WTC11 (cell line): ENCODE results near the gene TACC2. TPM values are rescaled to one million over a fixed set of nuclear protein-coding genes. Genes with fewer than 3 reads are reported as not detected.

ENCODE experiments used
- ATAC-seq: fragments of 200-7000 bp; cut with Tn5 transposase; 2 replicates; pipeline ENCODE4 v1.10.0; 2021; ENCODE audit warnings: mild to moderate bottlenecking, moderate library complexity
- CTCF ChIA-PET: fragments of 300-600 bp; sonication (Branson Sonifier 250); formaldehyde crosslinking; loops from one replicate; lab custom pipeline; 2021; ENCODE audit warnings: antibody characterized with exemption; lab: Charles Lee
- POLR2A ChIA-PET: fragments of 350-600 bp; sonication (Branson Sonifier 250); formaldehyde crosslinking; loops from one replicate; lab custom pipeline; 2021; ENCODE audit warnings: antibody characterized with exemption; lab: Charles Lee
- DNase-seq: peaks from one replicate; pipeline ENCODE4 v3.0.0; 2021; ENCODE audit warnings: low spot score
- H3K27ac Mint-ChIP-seq: 2 replicates; pipeline ENCODE4 v1.8.0; 2021; ENCODE audit warnings: mixed read lengths
- H3K27me3 Mint-ChIP-seq: 2 replicates; pipeline ENCODE4 v1.8.0; 2021; ENCODE audit warnings: low read depth, mild to moderate bottlenecking, moderate library complexity, mixed read lengths
- H3K36me3 Mint-ChIP-seq: 2 replicates; pipeline ENCODE4 v1.8.0; 2021; ENCODE audit warnings: mixed read lengths
- H3K4me1 Mint-ChIP-seq: 2 replicates; pipeline ENCODE4 v1.8.0; 2022; ENCODE audit warnings: mixed read lengths
- H3K4me3 Mint-ChIP-seq: 2 replicates; pipeline ENCODE4 v1.8.0; 2021; ENCODE audit warnings: mild to moderate bottlenecking, moderate library complexity, mixed read lengths
- H3K9me3 Mint-ChIP-seq: 2 replicates; pipeline ENCODE4 v1.8.0; 2021; ENCODE audit warnings: mixed read lengths
- AR ChIP-seq: fragments of 250-450 bp; sonication (Bioruptor Pico); IDR thresholded peaks from 2 replicates; pipeline ENCODE4 v1.9.0; 2021; ENCODE audit warnings: mild to moderate bottlenecking
- ARID4B ChIP-seq: sonication (generic); formaldehyde crosslinking; IDR thresholded peaks from 2 replicates; pipeline ENCODE4 v1.8.0; 2023; ENCODE audit warnings: missing genetic modification reagents, mild to moderate bottlenecking, borderline replicate concordance
- CTCF ChIP-seq: fragments of 200-600 bp; IDR thresholded peaks from 2 replicates; pipeline ENCODE4 v1.8.0; 2022; ENCODE audit warnings: antibody characterized with exemption
- E2F4 ChIP-seq: sonication (generic); formaldehyde crosslinking; IDR thresholded peaks from 2 replicates; pipeline ENCODE4 v1.8.1; 2022; ENCODE audit warnings: low read depth, mild to moderate bottlenecking, moderate library complexity, missing genetic modification reagents, borderline replicate concordance
- FOXK1 ChIP-seq: sonication (generic); formaldehyde crosslinking; IDR thresholded peaks from 2 replicates; pipeline ENCODE4 v1.8.0; 2022; ENCODE audit warnings: mild to moderate bottlenecking, moderate library complexity, missing genetic modification reagents
- FOXP1 ChIP-seq: sonication (generic); formaldehyde crosslinking; IDR thresholded peaks from 2 replicates; pipeline ENCODE4 v1.8.0; 2022; ENCODE audit warnings: missing genetic modification reagents, mild to moderate bottlenecking, moderate library complexity, borderline replicate concordance
- GABPB1 ChIP-seq: sonication (generic); formaldehyde crosslinking; IDR thresholded peaks from 2 replicates; pipeline ENCODE4 v1.8.1; 2023; ENCODE audit warnings: mild to moderate bottlenecking, missing genetic modification reagents
- MLX ChIP-seq: sonication (generic); formaldehyde crosslinking; IDR thresholded peaks from 2 replicates; pipeline ENCODE4 v1.8.1; 2023; ENCODE audit warnings: mild to moderate bottlenecking, missing genetic modification reagents, moderate library complexity
- SMAD3 ChIP-seq: sonication (generic); formaldehyde crosslinking; IDR thresholded peaks from 2 replicates; pipeline ENCODE4 v1.8.0; 2022; ENCODE audit warnings: missing genetic modification reagents, mild to moderate bottlenecking, borderline replicate concordance
- SOX15 ChIP-seq: fragments of 250-450 bp; sonication (Bioruptor Pico); IDR thresholded peaks from 2 replicates; pipeline ENCODE4 v1.9.0; 2021; ENCODE audit warnings: mild to moderate bottlenecking
- STAT6 ChIP-seq: sonication (generic); formaldehyde crosslinking; conservative IDR thresholded peaks from 2 replicates; pipeline ENCODE4 v1.8.1; 2023; ENCODE audit warnings: mild to moderate bottlenecking, low read depth, missing genetic modification reagents, moderate library complexity
- TEAD1 ChIP-seq: sonication (generic); formaldehyde crosslinking; IDR thresholded peaks from 2 replicates; pipeline ENCODE4 v1.8.0; 2022; ENCODE audit warnings: mild to moderate bottlenecking, missing genetic modification reagents
- ZBTB21 ChIP-seq: sonication (generic); formaldehyde crosslinking; IDR thresholded peaks from 2 replicates; pipeline ENCODE4 v1.8.1; 2023; ENCODE audit warnings: mild to moderate bottlenecking, missing genetic modification reagents, borderline replicate concordance
- ZNF416 ChIP-seq: fragments of 250-450 bp; sonication (Bioruptor Pico); IDR thresholded peaks from 2 replicates; pipeline ENCODE4 v1.9.0; 2021; ENCODE audit warnings: mild to moderate bottlenecking, inconsistent platforms
- total RNA-seq: library from RNA; stranded (reverse); gene quantifications from 3 replicates; pipeline ENCODE4 v1.2.3, GENCODE V29; 2021
- TF ChIP-seq, protein P1 (sequence below): sonication (generic); formaldehyde crosslinking; IDR thresholded peaks from 2 replicates; pipeline ENCODE4 v1.8.1; 2023; ENCODE audit warnings: mild to moderate bottlenecking, missing genetic modification reagents

Gene TACC2
- total RNA-seq, 1 experiment from 2014 or later, result 28.9 TPM

DNA sequence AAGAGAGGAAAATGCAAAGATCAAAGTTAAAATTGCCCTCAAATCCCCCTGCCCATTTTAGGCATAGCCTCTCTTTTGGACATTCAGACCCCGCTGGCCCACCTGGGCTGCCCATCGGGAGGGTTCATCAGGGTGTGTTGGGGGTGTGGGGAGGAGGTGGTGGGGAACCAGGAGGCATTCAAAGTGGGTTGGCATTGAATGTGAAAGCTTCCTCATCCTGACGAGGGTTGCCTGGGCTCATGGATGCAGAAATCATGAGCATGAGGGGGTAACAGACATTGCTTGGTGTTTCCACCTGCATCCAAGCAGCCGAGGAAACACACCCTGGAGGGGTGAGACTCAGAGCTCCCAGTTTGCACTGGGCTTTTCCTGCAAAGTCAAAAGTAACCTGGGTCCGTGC lies 302.8 kb downstream of the TACC2 start (continued):
- no peak for TF ChIP-seq ARID4B
- TF ChIP-seq, all 79 proteins: peak for 0

GRCh38 chr10:122292376-122292775 lies 303.4 kb downstream of the TACC2 start:
- ATAC-seq (no peak), DNase-seq (no peak)
- H3K4me3 Mint-ChIP-seq, result no peak overlapping the region
- no peaks in the 10 kb centered on the region for H3K36me3 Mint-ChIP-seq
- no peak overlapping the region for H3K27ac Mint-ChIP-seq
- H3K4me1 Mint-ChIP-seq, result peaks cover 3% of the 10 kb centered on the region; the same call in 1 of the 2 replicates
- ChIA-PET POLR2A (no interaction called here), CTCF (interaction anchor here (1.5 kb wide), 1 partner anchor 13 kb away, joined by 4 read pairs; no protein-coding TSS in a partner anchor)
- H3K27me3 Mint-ChIP-seq, result no peaks in the 10 kb centered on the region; the same call in 1 of the 2 replicates
- H3K9me3 Mint-ChIP-seq, result peaks cover 3% of the 10 kb centered on the region; the same call in 1 of the 2 replicates
- TF ChIP-seq GABPB1 (no peak), MLX (CRISPR knock-in tag) (no peak), TEAD1 (CRISPR knock-in tag) (no peak), ZNF416 (no peak), CTCF (no peak), AR (CRISPR knock-in tag) (no peak), SOX15 (CRISPR knock-in tag) (no peak), ZBTB21 (CRISPR knock-in tag) (no peak), SMAD3 (CRISPR knock-in tag) (no peak), FOXP1 (CRISPR knock-in tag) (no peak), FOXK1 (no peak), E2F4 (CRISPR knock-in tag) (no peak), STAT6 (CRISPR knock-in tag) (no peak)
- TF ChIP-seq, protein P1, sequence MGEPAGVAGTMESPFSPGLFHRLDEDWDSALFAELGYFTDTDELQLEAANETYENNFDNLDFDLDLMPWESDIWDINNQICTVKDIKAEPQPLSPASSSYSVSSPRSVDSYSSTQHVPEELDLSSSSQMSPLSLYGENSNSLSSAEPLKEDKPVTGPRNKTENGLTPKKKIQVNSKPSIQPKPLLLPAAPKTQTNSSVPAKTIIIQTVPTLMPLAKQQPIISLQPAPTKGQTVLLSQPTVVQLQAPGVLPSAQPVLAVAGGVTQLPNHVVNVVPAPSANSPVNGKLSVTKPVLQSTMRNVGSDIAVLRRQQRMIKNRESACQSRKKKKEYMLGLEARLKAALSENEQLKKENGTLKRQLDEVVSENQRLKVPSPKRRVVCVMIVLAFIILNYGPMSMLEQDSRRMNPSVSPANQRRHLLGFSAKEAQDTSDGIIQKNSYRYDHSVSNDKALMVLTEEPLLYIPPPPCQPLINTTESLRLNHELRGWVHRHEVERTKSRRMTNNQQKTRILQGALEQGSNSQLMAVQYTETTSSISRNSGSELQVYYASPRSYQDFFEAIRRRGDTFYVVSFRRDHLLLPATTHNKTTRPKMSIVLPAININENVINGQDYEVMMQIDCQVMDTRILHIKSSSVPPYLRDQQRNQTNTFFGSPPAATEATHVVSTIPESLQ, result no peak
